H1 (cell line): ENCODE data around the gene OLFM1. TPM values are rescaled to one million over a fixed set of nuclear protein-coding genes. Genes with fewer than 3 reads are reported as not detected.

Experiments
- CTCF ChIA-PET: fragments of 300-600 bp; sonication (Branson Sonifier 250); formaldehyde crosslinking; loops from one replicate; lab custom pipeline; 2021; ENCODE audit not compliant: partially characterized antibody; lab: Charles Lee
- POLR2A ChIA-PET: fragments of 300-600 bp; sonication (Branson Sonifier 250); formaldehyde crosslinking; loops from one replicate; lab custom pipeline; 2021; ENCODE audit warnings: inconsistent platforms; ENCODE audit not compliant: partially characterized antibody; lab: Charles Lee
- DNase-seq, 2 experiments: peaks; one replicate each; pipeline versions ENCODE4 v3.0.0 to v3.0.0-alpha.2; 2010 to 2022; ENCODE audit warnings: low spot score in 2 of 2, low read depth in 1 of 2, mixed read lengths in 1 of 2
- FAIRE-seq: peaks from 2 replicates; lab custom pipeline; 2011; peaks lifted over from hg19 to GRCh38; lab: Jason Lieb, UNC
- H2AFZ ChIP-seq: 2 replicates; pipeline ENCODE4 v1.8.1; 2012; ENCODE audit warnings: low read length, inconsistent platforms
- H2AK5ac ChIP-seq: 2 replicates; pipeline ENCODE4 v1.6.1; 2013; ENCODE audit warnings: low read depth, low read length
- H2BK120ac ChIP-seq: replicated peaks from 2 replicates; pipeline ENCODE3; 2013; ENCODE audit warnings: low read depth, low read length, inconsistent platforms
- H2BK12ac ChIP-seq: 2 replicates; pipeline ENCODE4 v1.6.1; 2013; ENCODE audit warnings: low read depth, low read length
- H2BK15ac ChIP-seq: 2 replicates; pipeline ENCODE4 v1.6.1; 2013; ENCODE audit warnings: low read length
- H2BK20ac ChIP-seq: 2 replicates; pipeline ENCODE4 v1.6.1; 2013; ENCODE audit warnings: low read length
- H2BK5ac ChIP-seq: 2 replicates; pipeline ENCODE4 v1.6.1; 2013; ENCODE audit warnings: low read depth, low read length
- H3K14ac ChIP-seq: 2 replicates; pipeline ENCODE4 v1.6.1; 2013; ENCODE audit warnings: inconsistent platforms; ENCODE audit not compliant: insufficient read length
- H3K18ac ChIP-seq: 2 replicates; pipeline ENCODE4 v1.6.1; 2013; ENCODE audit warnings: low read length; ENCODE audit errors: extremely low read depth
- H3K23ac ChIP-seq: 2 replicates; pipeline ENCODE4 v1.6.1; 2013; ENCODE audit warnings: inconsistent platforms; ENCODE audit not compliant: insufficient read length
- H3K23me2 ChIP-seq: 2 replicates; pipeline ENCODE4 v1.6.1; 2013; ENCODE audit warnings: low read depth, low read length
- H3K27ac ChIP-seq: 2 replicates; pipeline ENCODE4 v1.6.1; 2011; ENCODE audit warnings: low read depth, low read length, inconsistent platforms
- H3K27me3 ChIP-seq, 4 experiments: replicated peaks in 1 of 4; 1 replicate in 1 of 4; 2 replicates in 3 of 4; pipeline versions ENCODE4 v1.6.1 to v1.8.1; 2011 to 2013; ENCODE audit warnings: low read length in 3 of 4, mild to moderate bottlenecking in 3 of 4, inconsistent platforms in 2 of 4, mixed read lengths in 2 of 4, moderate library complexity in 1 of 4; ENCODE audit not compliant: control insufficient read depth in 3 of 4, insufficient read depth in 3 of 4; ENCODE audit errors: extremely low read depth in 1 of 4
- H3K36me3 ChIP-seq, 4 experiments: 2 replicates each; pipeline versions ENCODE4 v1.6.1 to v1.8.1; 2011 to 2013; ENCODE audit warnings: mild to moderate bottlenecking in 4 of 4, low read length in 3 of 4, moderate library complexity in 2 of 4, control low read depth in 1 of 4, inconsistent platforms in 1 of 4; ENCODE audit not compliant: insufficient read depth in 4 of 4, control insufficient read depth in 2 of 4
- H3K4ac ChIP-seq: replicated peaks from 2 replicates; pipeline ENCODE3; 2013; ENCODE audit warnings: low read length, low read depth, mixed read lengths, inconsistent platforms; ENCODE audit not compliant: insufficient read length
- H3K4me1 ChIP-seq, 4 experiments: replicated peaks in 1 of 4; 1 replicate in 1 of 4; 2 replicates in 3 of 4; pipeline versions ENCODE4 v1.6.1 to v1.8.1; 2011 to 2013; ENCODE audit warnings: low read length in 3 of 4, inconsistent platforms in 2 of 4, mixed read lengths in 1 of 4; ENCODE audit not compliant: insufficient read depth in 4 of 4, control insufficient read depth in 3 of 4
- H3K4me2 ChIP-seq, 2 experiments: 2 replicates each; pipeline versions ENCODE4 v1.6.1 to v1.8.1; 2011 to 2013; ENCODE audit warnings: low read depth in 2 of 2, low read length in 2 of 2, control low read depth in 1 of 2, inconsistent platforms in 1 of 2, mild to moderate bottlenecking in 1 of 2; ENCODE audit not compliant: insufficient read depth in 1 of 2
- H3K4me3 ChIP-seq, 4 experiments: fragments of 200-600, 300-600 bp in 1 of 4; sonication (generic), shearing (Covaris generic), sonication (Bioruptor Twin) in 1 of 4; 2 replicates each; pipeline versions ENCODE4 v1.5.1 to v1.8.1; 2011 to 2016; ENCODE audit warnings: low read length in 4 of 4, low read depth in 3 of 4, control low read depth in 2 of 4, inconsistent platforms in 2 of 4, mild to moderate bottlenecking in 2 of 4, mixed read lengths in 1 of 4, moderate library complexity in 1 of 4; ENCODE audit not compliant: insufficient read depth in 2 of 4; ENCODE audit errors: extremely low read depth in 1 of 4
- H3K56ac ChIP-seq: replicated peaks from 2 replicates; pipeline ENCODE3; 2013; ENCODE audit warnings: low read depth, mild to moderate bottlenecking, mixed read lengths, low read length, inconsistent platforms; ENCODE audit not compliant: insufficient read length
- H3K79me1 ChIP-seq: 2 replicates; pipeline ENCODE4 v1.6.1; 2013; ENCODE audit warnings: low read depth, low read length, control low read depth
- H3K79me2 ChIP-seq, 2 experiments: 2 replicates each; pipeline versions ENCODE4 v1.6.1 to v1.8.1; 2012 to 2013; ENCODE audit warnings: low read length in 2 of 2, mild to moderate bottlenecking in 2 of 2, inconsistent platforms in 1 of 2; ENCODE audit not compliant: insufficient read depth in 2 of 2, control insufficient read depth in 1 of 2
- H3K9ac ChIP-seq, 4 experiments: replicated peaks in 1 of 4; 1 replicate in 1 of 4; 2 replicates in 3 of 4; pipeline versions ENCODE4 v1.6.1 to v1.8.1; 2011 to 2013; ENCODE audit warnings: low read depth in 3 of 4, low read length in 3 of 4, control low read depth in 2 of 4, mild to moderate bottlenecking in 2 of 4, moderate library complexity in 2 of 4, inconsistent platforms in 1 of 4; ENCODE audit errors: extremely low read depth in 1 of 4
- H3K9me3 ChIP-seq, 2 experiments: 2 replicates each; pipeline versions ENCODE4 v1.6.1 to v1.8.1; 2012 to 2013; ENCODE audit warnings: mild to moderate bottlenecking in 2 of 2, moderate library complexity in 2 of 2, control low read depth in 1 of 2, inconsistent platforms in 1 of 2, low read depth in 1 of 2, low read length in 1 of 2, mixed read lengths in 1 of 2; ENCODE audit not compliant: insufficient read depth in 2 of 2
- H4K20me1 ChIP-seq, 2 experiments: replicated peaks in 1 of 2; 2 replicates each; pipeline versions ENCODE3 to v1.8.1; 2011 to 2013; ENCODE audit warnings: inconsistent platforms in 2 of 2, low read length in 2 of 2, mild to moderate bottlenecking in 1 of 2; ENCODE audit not compliant: insufficient read depth in 2 of 2, control insufficient read depth in 1 of 2
- H4K5ac ChIP-seq: 2 replicates; pipeline ENCODE4 v1.6.1; 2013; ENCODE audit warnings: low read length, low read depth, mixed read lengths, inconsistent platforms; ENCODE audit not compliant: insufficient read length
- H4K8ac ChIP-seq: 2 replicates; pipeline ENCODE4 v1.8.0; 2013; ENCODE audit warnings: mild to moderate bottlenecking, moderate library complexity, low read length, inconsistent platforms; ENCODE audit not compliant: insufficient read depth; ENCODE audit errors: extremely low read depth
- H4K91ac ChIP-seq: replicated peaks from 2 replicates; pipeline ENCODE3; 2013; ENCODE audit warnings: low read length, mixed read lengths, inconsistent platforms; ENCODE audit not compliant: insufficient read length
- ATF3 ChIP-seq: IDR thresholded peaks from 2 replicates; pipeline ENCODE4 v1.6.1; 2011; ENCODE audit warnings: low read depth, mild to moderate bottlenecking, low read length; ENCODE audit not compliant: insufficient read depth
- CBX8 ChIP-seq: fragments of 300-800, 300-1000 bp; sonication (generic); IDR thresholded peaks from 2 replicates; pipeline ENCODE4 v1.7.1; 2016; ENCODE audit warnings: low read depth, low read length, borderline replicate concordance
- CHD1 ChIP-seq: IDR thresholded peaks from 2 replicates; pipeline ENCODE4 v1.6.1; 2012; ENCODE audit warnings: low read depth, low read length, improper control_type of control experiment
- CTCF ChIP-seq, 3 experiments: IDR thresholded peaks; 1 replicate in 2 of 3; 2 replicates in 1 of 3; pipeline versions ENCODE4 v1.5.1 to v1.6.1; 2011; ENCODE audit warnings: low read length in 3 of 3, mild to moderate bottlenecking in 3 of 3, inconsistent platforms in 2 of 3, low read depth in 1 of 3, moderate library complexity in 1 of 3; ENCODE audit not compliant: insufficient read depth in 1 of 3; ENCODE audit errors: control extremely low read depth in 1 of 3
- POLR2AphosphoS5 ChIP-seq: IDR thresholded peaks from 2 replicates; pipeline ENCODE4 v1.6.1; 2011; ENCODE audit warnings: low read depth, low read length
- SIX5 ChIP-seq: IDR thresholded peaks from 2 replicates; pipeline ENCODE4 v1.6.1; 2011; ENCODE audit warnings: mild to moderate bottlenecking, low read depth, low read length
- SRF ChIP-seq: IDR thresholded peaks from 2 replicates; pipeline ENCODE4 v1.6.1; 2011; ENCODE audit warnings: mild to moderate bottlenecking, low read depth, low read length, moderate library complexity
- WGBS, 2 experiments: shearing (Covaris generic) in 1 of 2; methylation state at CpG; one replicate each; pipeline versions ENCODE4 v1.1.6 to v1.1.7; 2013 to 2015; ENCODE audit warnings: low lambda C conversion rate in 2 of 2, mixed read lengths in 2 of 2, inconsistent platforms in 1 of 2, low coverage in 1 of 2, missing lambda C conversion rate in 1 of 2; ENCODE audit not compliant: insufficient replicate concordance in 2 of 2, insufficient coverage in 1 of 2, insufficient read length in 1 of 2; ENCODE audit errors: extremely low coverage in 1 of 2, missing lambda C conversion rate in 1 of 2; 5-methylcytosine and 5-hydroxymethylcytosine counted together
- polyA plus RNA-seq, 7 experiments: library from polyadenylated mRNA; depleted of rRNA in 3 of 7; stranded (reverse) in 5 of 7; unstranded in 2 of 7; fragments of >200 nt in 5 of 7; fragments of 200-250 nt in 2 of 7; gene quantifications; 1 replicate in 5 of 7; 2 replicates in 1 of 7; 4 replicates in 1 of 7; pipeline versions ENCODE4 v1.2.1 to v1.2.3, GENCODE V29; 2011 to 2013; ENCODE audit warnings: missing spikeins in 2 of 7, mixed read lengths in 2 of 7
- total RNA-seq: library from RNA; stranded (reverse); fragmentation: NEBNext Ultra II Directional; extraction: Animal tissue kit (Norgen Biotek cat#: 25700); gene quantifications from 2 replicates; pipeline ENCODE4 v1.2.1, GENCODE V29; 2021

OLFM1 gene
- total and polyA plus RNA-seq, 2 of the 8 experiments (the other 6 are each of a cell fraction or from before 2014, with no cell fraction given), result 53.0 to 53.4 TPM

GRCh38 chr9:135067096-135067710, 20.3 kb upstream of the OLFM1 start:
- CTCF ChIA-PET, result no interaction called here
- H2BK20ac ChIP-seq, result no peak overlapping the region

More at GRCh38 chr9:135067096-135067710, 20.3 kb upstream of the OLFM1 start:
- Histone ChIP-seq H3K27me3 (no peaks in the 10 kb centered on the region), H3K18ac (no peak overlapping the region; the same call in 1 of the 2 replicates), H4K91ac (no peak overlapping the region), H3K79me1 (no peaks in the 10 kb centered on the region), H2BK120ac (no peak overlapping the region), H3K56ac (no peak overlapping the region), H4K20me1 (no peaks in the 10 kb centered on the region), H3K4me1 (peaks cover 0 to 9% (median 4%) of the 10 kb centered on the region in 4 experiments; a peak in 3 of 7 replicates), H3K23me2 (0 out of 2 replicates have a peak, but pooled peaks cover 2% of the 10 kb centered on the region), H3K4me2 (no peak overlapping the region), H3K27ac (no peak overlapping the region), H3K9ac (no peak overlapping the region), H4K5ac (no peak overlapping the region), H3K9me3 (peaks cover 13% of the 10 kb centered on the region in 2 experiments; a peak in 3 of 4 replicates), H2AK5ac (no peak overlapping the region), H3K4me3 (no peak overlapping the region), H2BK15ac (no peak overlapping the region), H2AFZ (no peak overlapping the region), H2BK5ac (no peak overlapping the region), H3K36me3 (no peaks in the 10 kb centered on the region), H2BK12ac (no peak overlapping the region), H4K8ac (peak overlapping the region; percentile 25; the same call in 1 of the 2 replicates), H3K14ac (no peak overlapping the region), H3K79me2 (no peaks in the 10 kb centered on the region), H3K23ac (no peak overlapping the region), H3K4ac (no peak overlapping the region)
- FAIRE-seq, result no peak
- POLR2A ChIA-PET, result no interaction called here
- DNase-seq, result no peak
- 75% methylated on average over 2 of the region's 20 CpGs; no CpG with 5 or more reads in 1 of the 2 experiments for WGBS, 2 experiments
- TF ChIP-seq CTCF (IDR thresholded peaks at IDR 0.05; ENCODE audit: control extremely low read depth in 1 of 3, insufficient read depth in 1 of 3, low read depth in 1 of 3, low read length in 3 of 3) (no peak), CHD1 (no peak), CBX8 (no peak), SIX5 (no peak), POLR2AphosphoS5 (no peak), SRF (no peak), ATF3 (no peak)
